Amniotic epithelial cell (primary cell): ENCODE results near the gene CCL5.
"Not testable (repeated sequence)": the region's sequence is repeated elsewhere in the genome, so short reads cannot be mapped to it uniquely, and the experiment has no call there.

Experiments used
- DNase-seq: peaks from one replicate; pipeline ENCODE4 v3.0.0-alpha.2; 2010; ENCODE audit warnings: low read depth

Gene CCL5

DNA sequence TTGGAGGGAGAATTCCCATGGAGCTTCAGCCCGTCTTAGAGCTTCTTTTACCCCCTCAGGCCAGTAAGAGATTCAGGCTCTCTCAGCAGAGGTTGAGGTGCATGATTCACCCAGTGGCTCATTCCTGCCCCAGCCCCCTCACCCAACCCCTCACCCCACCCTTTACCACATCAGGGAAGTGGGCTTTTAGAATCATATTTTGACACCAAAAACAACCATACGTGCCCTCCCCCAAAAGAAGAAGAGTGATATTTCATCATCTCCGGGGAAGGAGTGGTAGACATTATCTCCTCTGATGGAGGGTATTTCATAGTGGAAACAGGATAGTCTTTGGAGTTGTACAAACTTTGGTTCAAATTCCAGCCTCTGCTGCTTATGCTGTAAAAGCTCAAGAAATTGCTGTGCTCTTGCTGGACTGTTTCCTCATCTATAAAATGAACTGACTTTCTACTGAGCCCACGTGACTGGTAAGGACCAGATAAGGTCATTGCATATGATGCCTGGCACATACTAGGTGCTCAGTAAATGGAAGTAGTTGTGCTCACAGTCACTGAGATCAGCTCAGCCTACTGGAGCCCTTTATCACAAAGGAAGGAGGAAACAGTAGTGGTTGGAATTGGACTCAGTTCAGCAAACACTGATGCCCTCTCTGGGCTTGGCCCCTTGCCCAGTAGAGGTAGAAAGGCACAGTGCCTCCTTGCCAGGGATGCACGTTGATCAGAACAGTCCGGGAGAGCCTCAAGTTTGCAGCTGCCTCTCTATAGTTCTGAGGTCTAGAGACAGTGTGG, 18.3 kb upstream of the CCL5 start:
- DNase-seq = no peak

DNA sequence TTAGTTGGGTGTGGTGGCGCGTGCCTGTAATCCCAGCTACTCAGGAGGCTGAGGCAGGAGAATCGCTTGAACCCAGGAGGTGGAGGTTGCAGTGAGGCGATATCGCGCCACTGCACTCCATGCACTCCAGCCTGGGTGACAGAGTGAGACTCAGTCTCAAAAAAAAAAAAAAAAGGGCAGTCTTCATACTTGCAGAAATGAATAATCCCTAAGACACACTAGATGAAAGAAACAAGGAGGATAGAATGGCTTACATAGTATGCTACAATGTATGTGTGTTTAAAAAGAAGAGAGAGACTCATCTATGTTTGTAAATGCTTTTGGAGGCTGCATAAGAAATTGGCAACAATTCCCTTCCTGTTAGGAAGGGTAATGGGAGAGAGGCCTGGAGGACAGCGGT, 17.6 kb upstream of the CCL5 start:
- not testable (repeated sequence) for DNase-seq

DNA sequence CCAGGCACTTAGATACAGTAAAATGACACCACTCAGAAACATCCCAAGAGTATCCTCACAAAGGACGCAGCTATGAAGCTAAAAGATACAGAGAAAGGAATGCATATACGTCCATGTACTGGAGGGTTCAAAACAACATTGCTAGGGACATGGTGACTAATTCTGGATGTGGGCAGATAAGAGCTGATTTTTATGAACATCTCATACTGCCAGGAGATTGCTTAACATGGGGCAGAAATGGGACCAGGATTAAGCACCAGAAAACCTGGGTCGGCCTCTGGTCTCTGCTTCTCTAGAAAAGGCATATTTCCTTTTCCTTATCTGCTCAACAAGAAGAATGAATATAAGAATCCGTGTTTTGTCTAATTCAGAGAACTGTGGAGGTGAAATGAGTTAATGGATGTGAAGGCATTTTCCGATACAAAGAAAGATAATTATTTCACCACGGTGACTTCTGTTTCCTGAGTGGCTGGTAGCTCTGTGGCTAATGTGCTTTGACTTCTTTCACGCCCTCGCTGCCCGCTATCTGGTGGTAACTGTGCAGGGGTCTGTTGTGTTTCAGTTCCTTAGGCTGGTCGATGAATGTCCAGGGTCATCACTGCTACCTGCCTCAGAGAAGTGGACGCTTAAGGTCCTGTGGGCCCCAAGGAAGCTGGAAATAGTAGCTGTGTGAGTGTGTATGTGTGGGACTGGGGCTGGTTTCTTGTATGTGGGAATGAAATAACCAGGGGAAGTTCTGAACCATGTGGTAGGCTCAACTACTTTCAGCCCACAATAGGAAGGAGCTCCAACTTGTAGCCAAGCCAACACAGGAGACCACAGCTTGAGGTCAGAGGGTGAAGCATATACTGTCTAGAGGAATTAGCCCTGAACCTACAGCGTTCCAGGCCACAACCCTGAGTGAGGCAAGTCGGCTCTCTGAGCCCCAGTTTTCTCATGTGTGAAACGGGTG, 15.8 kb upstream of the CCL5 start:
- DNase-seq = no peak

DNA sequence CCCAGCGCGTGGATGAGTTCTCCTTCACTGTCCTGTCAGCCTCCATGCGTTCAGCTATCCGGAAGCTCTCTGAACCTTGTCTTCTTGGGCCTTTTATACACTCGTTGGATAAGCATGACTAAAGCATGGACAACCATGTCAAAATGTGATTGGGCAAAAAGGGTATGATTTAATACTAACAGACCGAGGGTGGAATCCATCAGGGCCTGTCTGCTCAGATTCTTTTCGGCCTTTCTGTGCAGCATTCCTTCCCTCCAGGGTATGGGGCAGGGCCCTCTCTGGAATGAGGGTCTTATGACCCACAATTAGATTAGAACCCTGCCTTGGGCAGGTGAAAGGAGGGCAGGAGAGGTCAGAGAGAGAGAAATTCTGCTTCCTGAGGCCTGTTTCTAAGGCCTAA, 14.0 kb upstream of the CCL5 start:
- DNase-seq = no peak

DNA sequence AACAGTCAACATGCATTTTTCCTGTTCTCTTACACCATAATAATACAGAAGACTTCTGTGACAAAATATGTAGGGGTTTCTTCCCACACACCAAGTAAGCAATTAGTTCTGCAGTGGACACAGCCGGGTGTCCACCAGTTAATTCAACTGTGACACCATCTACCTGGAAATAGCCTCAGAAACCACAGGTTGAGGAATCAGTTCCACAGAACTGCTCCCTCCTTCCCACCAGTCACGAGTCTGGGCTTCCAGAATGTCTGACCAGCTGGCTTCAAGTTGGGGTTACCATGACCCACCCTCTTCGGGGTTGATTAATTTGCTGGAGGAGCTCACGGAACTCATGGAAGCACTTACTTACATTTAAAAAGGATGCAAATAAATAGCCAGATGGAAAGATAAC, 13.6 kb upstream of the CCL5 start:
- no peak for DNase-seq

DNA sequence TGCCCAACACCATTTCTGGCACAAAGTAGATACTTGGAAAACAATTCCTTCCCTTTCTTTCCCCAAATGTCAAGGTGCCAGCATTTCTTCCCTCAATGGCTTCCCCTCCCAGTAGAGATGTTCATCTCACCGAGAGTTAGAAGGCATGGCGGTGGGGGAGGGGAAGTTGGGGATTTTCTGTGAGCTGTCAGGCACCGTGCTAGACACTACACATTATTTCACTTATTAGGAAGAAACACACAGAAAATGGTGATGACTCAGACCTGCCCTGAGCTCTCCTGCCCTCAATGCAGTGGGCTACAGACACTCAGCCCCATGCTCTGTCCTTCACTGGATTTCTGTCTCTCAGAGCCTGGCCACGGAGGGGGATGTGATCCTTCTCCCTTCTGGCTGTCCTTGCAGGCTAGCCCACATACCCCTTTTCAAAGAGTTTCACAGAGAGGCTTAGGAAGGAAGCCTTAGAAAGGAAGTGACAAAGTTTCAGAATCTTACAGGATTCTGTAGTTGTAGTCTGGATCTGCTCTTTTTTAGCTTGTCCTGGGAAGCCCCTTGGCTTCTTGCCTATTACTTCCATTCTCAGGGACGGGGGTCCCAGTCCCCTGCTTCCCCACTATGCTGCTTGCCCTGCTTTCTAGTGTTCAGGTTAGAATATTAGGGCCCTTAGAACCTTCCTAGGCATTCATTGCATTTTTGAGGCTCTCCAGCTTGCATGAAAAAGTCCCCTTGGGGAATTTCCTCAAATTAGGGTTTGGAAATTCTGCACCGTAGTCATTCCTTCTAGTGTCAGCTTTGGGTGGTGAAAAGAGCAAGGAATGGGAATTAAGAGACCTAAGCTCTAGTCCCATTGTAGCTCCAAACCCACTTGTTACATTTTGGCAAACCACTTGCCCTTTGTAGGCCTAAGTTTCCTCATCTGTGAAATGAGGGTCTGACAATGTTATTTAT, 12.2 kb upstream of the CCL5 start:
- DNase-seq = peak; percentile 18

DNA sequence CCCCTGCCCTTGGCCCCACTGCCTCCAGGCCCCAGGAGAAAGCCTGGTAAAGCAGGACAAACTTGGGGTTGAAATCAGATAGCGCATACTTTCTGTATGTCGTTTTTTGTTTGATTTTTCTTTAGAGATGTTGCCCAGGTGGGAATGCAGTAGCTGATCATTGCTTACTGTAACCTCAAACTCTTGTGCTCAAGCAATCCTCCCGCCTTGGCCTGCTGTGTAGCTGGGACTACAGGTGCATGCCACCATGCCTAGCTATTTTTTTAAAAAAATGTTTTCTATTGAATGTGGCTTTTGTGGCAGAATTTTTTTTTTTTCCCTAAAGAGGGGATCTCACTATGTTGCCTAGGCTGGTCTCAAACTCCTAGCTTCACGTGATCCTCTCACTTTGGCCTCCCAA, 11.1 kb upstream of the CCL5 start:
- DNase-seq = no peak

DNA sequence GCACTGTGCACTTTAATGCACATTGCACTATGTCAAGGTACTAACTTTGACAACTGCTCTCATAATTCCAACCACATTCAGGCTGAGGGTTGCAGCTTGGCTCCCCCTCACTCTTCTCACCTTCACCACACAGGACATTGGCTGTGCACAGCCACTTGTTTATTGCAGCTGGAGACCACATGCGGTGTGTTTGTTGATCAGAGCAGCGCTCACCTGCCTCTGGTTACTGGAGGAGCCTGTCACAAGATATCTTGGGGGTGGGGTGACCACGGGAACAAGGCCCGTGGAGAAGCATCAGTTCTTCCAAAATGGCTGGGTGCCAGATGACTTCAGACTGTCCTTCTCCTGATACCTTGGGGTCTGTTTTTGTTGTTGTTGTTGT, 10.6 kb upstream of the CCL5 start:
- no peak for DNase-seq

DNA sequence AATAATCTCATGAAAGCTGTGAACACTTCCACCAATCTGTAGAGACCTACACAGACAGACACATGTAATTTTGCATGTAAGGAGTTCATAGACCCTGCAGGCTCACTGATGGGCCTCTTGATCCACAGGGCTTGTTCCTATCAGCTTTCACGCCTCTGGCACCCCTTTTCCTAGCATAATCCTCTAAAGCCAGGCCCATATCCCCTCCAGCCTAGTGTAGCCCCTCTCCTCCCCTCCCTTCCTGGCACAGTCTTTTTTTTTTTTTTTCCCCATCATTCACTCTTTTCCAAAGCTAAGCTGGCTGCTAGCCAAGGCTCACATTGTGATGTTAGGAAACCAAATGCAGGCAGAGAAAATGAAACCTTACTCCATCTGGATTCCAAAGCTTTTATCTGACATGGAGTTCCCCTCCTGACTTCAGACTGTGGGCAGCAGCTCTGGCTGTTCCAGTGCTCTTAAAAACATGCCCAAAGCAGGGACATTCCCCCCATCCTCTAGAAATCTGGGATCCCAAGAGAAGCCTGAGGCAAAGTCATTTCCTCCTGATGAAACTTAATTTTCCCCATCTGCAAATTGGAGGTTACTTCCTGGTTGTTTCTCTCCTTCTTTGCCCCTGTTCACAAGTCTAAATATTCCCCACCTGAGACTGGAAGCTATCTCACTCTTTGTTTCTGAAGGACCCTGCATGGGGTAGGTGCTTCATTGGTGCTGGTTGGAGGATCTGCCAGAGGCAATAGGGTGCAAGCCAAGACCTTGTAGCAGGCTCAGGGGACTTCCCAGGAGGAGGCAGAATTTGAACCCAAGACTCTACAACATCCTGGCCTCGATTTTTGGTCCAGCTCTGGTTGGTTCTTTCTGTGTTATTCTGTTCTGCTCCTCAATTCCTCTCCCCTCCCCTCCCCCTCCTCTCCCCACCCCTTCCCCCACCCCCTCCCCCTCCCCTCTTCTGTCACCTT, 9.9 kb upstream of the CCL5 start:
- peak; percentile 72 for DNase-seq

DNA sequence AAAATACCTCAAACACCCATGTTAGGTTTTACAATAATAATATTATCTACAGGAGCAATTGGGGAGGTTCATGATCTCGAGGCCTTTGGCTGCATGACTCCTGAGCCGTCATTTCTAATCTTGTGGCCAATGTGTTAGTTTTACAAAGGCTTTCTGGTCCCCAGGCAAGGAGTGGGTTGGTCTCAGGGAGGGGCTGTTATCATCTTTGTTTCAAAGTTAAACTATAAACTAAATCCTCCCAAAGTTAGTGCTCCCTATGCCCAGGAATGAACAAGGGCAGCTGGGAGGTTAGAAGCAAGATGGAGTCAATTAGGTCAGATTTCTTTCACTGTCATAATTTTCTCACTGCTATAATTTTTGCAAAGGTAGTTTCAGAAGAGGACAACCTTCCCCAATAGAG, 9.1 kb upstream of the CCL5 start:
- no peak for DNase-seq

DNA sequence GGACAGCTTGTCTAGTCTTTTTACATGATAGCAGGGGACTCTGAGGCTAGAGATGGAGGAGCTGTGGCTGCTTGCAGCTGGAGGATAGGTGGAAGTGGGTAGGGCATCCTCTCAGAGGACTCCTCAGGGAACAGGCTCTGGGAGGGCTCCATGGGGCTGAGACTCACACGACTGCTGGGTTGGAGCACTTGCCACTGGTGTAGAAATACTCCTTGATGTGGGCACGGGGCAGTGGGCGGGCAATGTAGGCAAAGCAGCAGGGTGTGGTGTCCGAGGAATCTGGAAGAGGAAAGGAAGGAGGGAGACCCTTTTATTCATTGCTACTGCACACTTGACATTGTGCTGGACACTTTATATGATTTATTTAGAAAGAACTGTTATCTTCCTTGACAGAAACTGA, 1.8 kb downstream of the CCL5 start:
- no peak for DNase-seq

DNA sequence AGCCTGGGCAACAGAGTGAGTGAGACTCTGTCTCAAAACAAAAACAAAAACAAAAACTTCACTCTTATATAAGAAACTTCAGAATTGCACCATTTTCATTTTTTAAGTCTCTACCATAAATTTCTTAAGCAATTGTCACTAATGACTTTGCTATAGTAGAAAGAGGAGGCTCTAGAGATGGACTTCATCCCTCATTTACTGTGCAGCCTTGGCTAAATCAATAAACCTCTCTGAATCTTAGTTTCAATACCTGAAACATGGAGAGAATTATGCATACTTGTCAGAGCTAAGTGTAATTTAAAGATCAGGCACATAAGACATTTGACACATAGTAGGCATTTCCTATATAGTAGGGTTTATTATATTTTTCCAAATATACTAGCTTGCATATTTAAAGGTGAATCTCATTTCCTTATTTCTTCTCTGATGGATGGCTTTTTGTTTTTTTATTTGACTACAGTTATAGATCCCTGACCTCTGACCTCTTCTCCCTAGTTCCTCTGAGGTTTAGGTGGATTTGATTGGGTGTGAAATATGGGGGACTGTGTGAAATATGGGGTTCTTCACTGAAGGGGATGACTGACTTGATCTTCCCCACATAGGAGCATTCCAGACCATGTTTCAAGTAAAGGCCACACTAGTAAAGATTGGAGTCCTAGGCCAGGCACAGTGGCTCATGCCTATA, 2.7 kb downstream of the CCL5 start:
- no peak for DNase-seq

DNA sequence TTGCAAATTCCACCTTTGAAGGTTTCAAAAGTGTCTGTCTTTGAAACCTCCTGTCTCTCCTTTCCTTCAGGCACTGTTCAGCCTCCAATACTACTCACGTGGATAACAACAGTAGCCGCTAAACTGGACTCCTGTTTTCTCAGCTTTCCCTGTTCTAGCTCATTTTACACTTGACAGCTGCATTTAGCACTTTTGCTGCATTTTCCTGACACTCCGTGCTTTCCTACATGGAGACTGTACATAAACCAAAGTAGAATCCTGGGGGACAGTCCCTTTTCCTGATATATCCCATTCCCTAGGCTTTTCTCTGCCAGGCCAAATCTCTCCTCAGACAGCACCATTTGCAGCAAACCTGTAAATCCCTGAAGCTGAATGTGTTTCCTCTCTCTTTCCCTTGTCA, 3.6 kb downstream of the CCL5 start:
- DNase-seq = no peak

DNA sequence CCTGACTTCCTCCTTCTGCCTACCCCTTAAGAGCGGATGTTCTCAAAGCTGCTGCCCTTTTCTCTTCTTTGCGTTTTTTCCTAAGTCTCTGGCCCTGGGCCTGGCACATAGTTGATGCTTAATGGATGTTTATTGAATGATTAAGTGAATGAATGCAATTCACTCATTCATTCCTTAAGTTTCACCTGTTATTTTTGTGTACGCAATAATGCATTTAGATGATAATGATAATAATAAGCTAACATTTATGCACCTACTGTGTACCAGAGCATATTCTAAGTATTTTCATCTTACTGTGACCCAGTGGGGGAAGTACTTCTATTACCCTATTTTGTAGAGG, 4.4 kb downstream of the CCL5 start:
- DNase-seq = no peak

DNA sequence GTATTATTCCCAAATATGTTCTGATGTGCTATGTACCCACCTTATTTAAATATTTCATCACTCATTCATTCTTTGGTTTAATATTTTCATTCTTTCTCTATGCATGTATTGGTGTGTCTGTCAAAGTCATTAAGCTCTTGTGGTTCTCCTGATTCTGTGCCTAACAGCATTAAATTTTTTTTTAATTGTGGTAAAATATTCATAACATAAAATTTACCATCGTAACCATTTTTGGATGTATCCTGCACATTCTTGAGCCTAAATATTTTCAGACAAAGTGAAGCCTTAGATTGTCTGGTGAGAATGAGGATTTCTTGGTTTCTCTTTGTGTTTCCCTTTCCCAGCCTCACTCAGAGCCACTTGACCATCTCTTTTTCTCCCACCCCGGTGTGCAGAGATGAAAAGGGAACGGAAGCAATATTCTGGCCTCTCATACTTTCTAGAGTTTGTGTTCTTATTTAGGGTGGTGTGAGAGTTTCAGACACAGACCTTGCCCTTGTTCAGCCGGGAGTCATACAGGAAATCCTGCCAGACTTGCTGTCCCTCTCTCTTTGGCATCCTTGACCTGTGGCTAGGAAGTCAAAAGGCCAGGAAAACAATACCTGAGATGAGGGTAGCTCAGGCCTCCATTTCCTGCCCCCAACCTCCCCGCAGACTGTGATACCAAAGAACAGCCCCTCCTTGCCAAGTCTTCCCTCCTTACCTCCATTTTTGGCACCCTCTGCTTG, 4.9 kb downstream of the CCL5 start:
- no peak for DNase-seq

DNA sequence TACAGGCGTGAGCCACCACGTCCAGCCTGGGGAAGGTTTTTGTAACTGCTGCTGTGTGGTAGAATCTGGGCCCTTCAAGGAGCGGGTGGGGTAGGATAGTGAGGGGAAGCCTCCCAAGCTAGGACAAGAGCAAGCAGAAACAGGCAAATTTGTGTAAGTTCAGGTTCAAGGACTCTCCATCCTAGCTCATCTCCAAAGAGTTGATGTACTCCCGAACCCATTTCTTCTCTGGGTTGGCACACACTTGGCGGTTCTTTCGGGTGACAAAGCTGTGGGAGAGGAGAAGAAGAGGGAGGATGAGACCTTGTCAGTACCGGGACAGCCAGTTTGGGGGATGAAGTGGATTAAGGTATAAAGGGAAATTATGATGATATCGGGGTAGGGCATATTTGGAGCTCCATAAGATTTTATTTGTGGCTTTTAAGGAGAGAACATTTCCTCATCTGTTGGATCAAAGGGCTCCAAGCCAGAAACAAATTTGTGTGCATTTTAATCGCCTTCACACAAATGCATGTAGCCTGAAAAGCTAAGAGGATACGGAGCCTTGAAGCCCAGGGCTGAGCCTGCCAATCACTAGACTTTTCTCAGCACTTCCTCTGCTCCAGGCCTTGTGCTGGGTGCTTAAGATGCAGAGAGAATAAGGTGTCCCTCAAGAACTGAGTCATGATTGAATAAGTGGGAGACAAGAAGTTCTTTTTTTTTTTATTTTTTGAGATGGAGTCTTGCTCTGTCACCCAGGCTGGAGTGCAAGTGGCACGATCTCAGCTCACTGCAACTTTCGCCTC, 7.8 kb downstream of the CCL5 start:
- DNase-seq = no peak

DNA sequence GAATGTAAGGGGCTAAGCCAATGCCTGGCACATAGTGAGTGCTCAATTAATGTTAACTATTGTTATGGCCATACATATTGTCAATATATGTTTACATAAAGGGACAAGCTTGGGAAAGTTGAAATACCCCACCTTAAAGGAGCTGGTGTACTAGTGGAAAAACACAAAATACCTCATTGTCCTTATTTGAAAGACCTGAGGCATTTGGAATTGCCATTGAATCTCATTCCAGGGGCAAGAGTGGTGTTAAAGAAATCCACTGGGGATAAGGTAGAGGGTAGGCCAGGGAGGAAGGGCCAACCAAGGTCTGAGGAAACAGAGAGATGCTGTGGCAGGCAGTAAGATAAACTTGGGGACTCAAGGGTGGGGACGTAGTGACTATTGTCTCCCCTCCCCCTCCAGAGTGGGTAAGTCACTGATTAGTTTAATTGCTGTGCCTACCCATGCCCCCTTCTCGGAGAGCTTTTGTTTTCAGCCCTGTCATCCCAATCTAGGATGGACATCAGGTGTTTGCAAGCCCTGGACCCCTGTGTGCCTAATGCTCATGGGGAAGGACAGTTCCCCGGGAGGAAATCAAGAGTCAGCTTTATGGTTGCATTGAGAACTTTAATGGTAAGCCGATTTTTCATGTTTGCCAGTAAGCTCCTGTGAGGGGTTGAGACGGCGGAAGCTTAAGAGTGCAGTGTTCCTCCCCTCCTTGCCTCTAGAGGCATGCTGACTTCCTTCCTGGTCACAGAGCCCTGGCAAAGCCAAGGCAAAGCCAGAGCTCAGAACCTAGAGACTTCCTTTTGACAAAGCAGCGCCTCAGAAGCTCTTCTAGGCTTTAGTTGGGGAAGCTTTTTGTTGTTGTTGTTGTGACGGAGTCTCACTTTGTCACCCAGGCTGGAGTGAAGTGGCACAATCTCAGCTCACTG, 9.0 kb downstream of the CCL5 start:
- DNase-seq = no peak

DNA sequence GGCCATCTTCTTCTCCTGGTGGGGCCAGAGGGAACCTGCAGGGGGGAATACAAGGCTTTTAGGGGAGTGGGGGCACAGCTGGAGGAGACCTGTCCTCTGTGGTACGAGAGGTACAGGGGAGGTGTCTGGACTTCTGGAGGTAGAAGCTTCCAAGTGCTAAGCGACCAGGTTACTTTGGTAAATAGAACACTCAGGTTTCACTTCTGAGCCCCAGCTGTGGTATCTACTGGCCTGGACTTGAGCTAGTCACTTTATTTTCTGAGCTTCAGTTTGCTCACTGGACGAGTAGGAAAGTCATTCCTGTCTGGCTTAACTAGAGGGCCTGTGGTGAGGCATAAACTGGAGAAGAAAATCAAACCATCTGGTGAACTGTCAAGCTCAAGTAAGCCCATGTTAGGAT, 11.4 kb downstream of the CCL5 start, which contains the start of gene HEATR9:
TSS of gene HEATR9 (minus strand) at position 155 of the 400 bp plus-strand sequence. CDS start at position 6, 149 bp downstream.
- DNase-seq = no peak
